ENCODE results near the gene ATP6V1D.
"Not testable (repeated sequence)": the region's sequence is repeated elsewhere in the genome, so short reads cannot be mapped to it uniquely, and the experiment has no call there.

The ATP6V1D gene

DNA sequence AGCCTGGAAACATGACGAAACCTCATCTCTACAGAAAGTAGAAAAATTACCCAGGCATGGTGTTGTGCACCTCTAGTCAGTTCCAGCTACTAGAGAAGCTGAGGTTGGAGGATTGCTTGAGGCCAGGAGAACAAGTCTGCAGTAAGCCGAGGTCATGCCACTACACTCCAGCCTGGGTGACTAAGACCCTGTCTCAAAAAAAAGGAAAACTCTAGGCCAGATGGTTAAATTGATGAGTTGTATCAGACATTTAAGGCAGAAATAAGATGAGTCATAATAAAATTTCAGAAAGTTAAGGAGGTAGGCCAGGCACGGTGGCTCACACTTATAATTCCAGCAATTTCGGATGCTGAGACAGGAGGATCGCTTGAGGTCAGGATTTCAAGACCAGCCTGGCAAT, 11.2 kb upstream of the ATP6V1D start:
- no peak for DNase-seq (ENCODE audit: low read depth)

GRCh38 chr14:67365476-67365875, 5.9 kb upstream of the ATP6V1D start:
- no peak for DNase-seq (ENCODE audit: low read depth)

- DNase-seq (ENCODE audit: low read depth) = no peak
These were observed 1.0 kb upstream of the ATP6V1D start for GRCh38 chr14:67360470-67361206.

DNA sequence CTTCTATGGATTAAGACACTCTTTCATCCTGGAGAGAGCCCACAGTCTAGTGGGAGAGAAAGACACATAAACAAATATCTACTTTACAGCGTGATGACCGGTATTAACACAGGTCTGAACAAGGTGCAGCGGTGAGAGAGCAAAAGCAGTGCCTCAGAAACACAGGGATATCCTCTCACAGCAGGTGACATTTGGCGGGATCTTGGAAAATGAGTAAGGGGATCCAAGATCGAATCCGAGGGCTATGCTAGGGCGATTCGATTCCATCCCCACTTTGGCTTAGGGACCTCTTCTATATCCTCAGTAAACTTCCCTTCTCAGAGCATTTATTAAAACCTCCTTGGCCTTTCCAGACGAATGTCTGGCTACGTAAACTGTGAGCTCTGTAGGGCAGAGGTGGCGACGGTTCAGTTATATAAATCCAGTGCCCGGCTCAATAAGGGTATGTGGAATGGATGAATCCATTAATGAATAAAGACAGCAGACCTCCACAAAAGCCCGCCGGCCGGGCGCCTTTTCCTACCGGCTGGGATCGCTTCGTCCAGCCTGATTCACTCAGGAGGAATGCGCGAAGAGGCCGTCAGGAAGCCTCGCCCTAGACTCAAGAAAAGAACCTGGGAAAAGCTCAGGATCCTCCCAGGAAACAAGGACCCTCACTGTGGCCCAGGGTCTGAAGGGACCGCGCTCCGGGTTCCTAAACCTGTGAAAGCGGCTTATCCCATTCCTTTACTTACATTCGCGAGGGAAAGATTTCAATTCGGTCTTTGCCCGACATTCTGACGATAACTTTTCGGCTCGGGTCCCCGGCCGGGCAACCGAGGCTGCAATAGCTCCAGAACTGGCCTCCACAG, 455 bp downstream of the ATP6V1D start:
- DNase-seq (ENCODE audit: low read depth) = no peak

- DNase-seq (ENCODE audit: low read depth) = no peak
These were observed 1.6 kb downstream of the ATP6V1D start for GRCh38 chr14:67357969-67358354.

GRCh38 chr14:67357186-67357968, 2.2 kb downstream of the ATP6V1D start:
- no peak for DNase-seq (ENCODE audit: low read depth)

GRCh38 chr14:67352055-67352454, 7.5 kb downstream of the ATP6V1D start:
- DNase-seq (ENCODE audit: low read depth) = no peak

GRCh38 chr14:67345583-67345982, 14.0 kb downstream of the ATP6V1D start:
- DNase-seq (ENCODE audit: low read depth) = no peak

DNA sequence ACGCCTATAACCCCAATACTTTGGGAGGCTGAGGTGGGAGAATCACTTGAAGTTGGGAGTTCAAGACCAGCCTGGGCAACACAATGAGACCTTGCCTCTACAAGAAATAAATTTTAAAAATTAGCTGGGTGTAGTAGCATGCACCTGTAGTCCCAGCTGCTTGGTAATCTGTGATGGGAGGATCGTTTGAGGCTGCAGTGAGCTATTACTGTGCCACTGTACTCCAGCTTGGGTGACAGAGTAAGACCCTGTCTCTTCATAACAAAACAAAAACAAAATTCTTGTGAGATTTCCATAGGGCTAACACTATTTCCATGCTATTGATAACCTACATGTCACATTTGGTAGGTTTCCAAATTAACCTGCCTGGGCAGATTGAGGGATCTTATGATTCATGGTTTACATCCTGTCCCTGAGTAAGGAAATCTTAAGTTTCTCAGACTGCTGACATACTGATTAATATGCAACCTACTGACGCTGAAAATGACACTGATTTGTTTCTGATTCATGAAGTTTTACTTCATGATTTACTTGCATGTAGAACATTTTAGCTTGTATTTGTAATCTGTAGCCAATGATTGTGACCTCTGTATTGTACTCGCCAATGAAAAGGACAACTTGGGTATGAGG, 15.9 kb downstream of the ATP6V1D start:
- no peak for DNase-seq (ENCODE audit: low read depth)

DNA sequence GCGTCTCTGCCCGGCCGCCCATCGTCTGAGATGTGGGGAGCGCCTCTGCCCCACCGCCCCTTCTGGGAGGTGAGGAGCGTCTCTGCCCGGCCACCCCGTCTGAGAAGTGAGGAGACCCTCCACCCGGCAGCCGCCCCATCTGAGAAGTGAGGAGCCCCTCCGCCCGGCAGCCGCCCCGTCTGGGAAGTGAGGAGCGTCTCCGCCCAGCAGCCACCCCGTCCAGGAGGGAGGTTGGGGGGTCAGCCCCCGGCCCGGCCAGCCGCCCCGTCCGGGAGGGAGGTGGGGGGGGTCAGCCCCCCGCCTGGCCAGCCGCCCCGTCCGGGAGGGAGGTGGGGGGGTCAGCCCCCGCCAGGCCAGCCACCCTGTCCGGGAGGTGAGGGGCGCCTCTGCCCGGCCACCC, 18.4 kb downstream of the ATP6V1D start:
- not testable (repeated sequence) for DNase-seq (ENCODE audit: low read depth)

GRCh38 chr14:67335781-67336180, 23.8 kb downstream of the ATP6V1D start:
- DNase-seq (ENCODE audit: low read depth) = no peak

DNA sequence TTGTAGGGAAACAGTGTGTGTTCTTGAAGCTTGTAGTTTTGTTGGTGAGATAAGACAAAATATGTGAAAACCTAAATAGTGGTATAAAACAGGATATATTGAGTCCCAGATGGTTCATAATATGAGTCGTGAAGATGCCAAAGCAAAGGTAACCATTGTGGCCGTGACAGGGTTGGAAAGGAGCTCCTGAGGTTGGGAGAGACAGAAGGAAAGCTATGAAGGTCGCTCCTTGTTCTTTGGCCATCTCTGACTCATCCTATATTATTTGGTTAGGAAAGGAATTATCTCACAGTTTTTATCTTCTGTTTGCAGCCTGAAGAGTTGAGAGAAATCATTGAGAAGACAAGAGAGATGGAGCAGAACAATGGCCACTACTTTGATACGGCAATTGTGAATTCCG, 27.1 kb downstream of the ATP6V1D start:
- DNase-seq (ENCODE audit: low read depth) = no peak

- DNase-seq (ENCODE audit: low read depth) = no peak
These were observed 28.1 kb downstream of the ATP6V1D start for GRCh38 chr14:67331368-67332125.

DNA sequence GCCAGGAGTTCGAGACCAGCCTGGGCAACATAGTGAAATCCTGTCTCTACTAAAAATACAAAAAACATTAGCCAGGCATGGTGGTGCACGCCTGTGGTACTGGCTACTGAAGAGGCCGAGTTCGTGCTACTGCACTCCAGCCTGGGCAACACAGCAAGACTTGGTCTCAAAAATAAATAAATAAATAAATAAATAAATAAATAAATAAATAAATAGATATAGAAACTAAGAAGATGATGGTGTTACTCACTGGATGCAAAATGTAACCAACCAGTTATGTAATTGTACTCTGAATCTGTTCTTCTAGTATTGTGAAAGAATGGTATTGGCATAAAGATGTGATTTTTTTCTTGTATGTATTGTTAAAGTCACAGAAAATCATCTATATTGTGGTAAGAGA, 29.9 kb downstream of the ATP6V1D start:
- not testable (repeated sequence) for DNase-seq (ENCODE audit: low read depth)

DNA sequence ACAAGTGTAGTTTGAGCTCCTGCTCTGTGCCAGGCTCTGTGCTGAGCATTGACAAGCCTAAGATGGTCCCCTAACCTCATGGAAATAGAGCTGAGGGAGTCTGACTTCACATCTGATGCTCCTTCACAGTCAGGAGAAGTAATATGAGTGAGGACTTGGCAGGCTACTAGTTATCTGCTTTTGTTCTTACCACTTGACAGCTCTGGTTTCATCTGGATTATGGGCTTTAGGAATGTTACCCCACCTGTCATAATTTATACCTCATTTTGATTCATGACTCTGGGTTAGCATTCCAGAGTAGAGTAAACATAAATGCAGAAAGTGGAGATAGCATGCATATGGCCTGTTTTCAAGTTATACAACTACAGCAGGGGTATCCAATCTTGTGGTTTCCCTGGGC, 40.5 kb downstream of the ATP6V1D start:
- no peak for DNase-seq (ENCODE audit: low read depth)

GRCh38 chr14:67317822-67318221, 41.8 kb downstream of the ATP6V1D start:
- DNase-seq (ENCODE audit: low read depth) = no peak

DNA sequence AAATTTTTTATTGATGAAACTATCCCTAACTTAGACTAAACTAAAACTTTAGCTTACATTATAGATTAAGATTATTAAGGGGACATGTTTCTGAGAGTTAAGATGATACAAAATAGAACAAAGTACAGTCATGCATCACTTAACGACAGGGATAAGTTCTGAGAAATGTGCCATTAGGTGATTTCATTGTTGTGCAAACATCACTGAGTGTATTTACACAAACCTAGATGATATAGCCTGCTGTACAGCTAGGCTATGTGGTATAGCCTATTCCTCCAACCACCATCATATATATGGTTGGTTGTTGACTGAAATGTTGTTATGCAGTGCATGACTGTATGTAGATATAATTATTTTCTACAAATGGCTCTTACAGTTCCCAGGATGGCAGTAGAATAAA, 46.5 kb downstream of the ATP6V1D start:
- no peak for DNase-seq (ENCODE audit: low read depth)

DNA sequence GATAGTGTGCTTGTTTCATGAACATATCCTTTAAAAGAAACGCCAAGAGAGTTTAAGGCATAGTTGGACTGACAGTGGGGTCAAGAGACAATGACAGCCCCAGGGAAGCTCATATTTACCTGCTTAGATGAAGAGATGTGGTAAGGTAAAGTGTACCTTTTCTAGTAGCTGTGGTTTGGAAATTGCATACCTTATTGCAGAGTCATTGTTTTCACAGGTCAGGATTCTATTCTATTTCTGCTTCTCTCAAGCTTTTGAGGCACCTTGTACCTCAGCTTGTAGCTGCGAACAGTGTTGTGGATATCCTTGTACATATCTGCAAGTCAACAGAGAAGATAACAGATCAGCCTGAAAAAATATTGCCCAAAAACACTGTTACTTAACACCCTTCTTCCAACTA, 47.7 kb downstream of the ATP6V1D start:
- no peak for DNase-seq (ENCODE audit: low read depth)

Measured in activated T-helper 9 cell treated with anti-CD3 and anti-CD28 coated beads, Interleukin-2, amount 50 U/mL, for 16 hours (primary cell).